SH-SY5Y (cell line): ENCODE results near the gene FBXL7.

ENCODE experiments used
- GATA2 ChIP-seq: IDR thresholded peaks from 2 replicates; pipeline ENCODE4 v1.6.1; 2011; ENCODE audit warnings: mild to moderate bottlenecking, low read depth, low read length
- GATA3 ChIP-seq: IDR thresholded peaks from 2 replicates; pipeline ENCODE4 v1.6.1; 2011; ENCODE audit warnings: low read depth, mild to moderate bottlenecking, low read length, moderate library complexity

- no peak for TF ChIP-seq GATA3
- TF ChIP-seq GATA2 = no peak
Observed at GRCh38 chr5:15558240-15558639, 58.3 kb downstream of the FBXL7 start.
